ENCODE measurements around the gene ATP7A. TPM values are rescaled to one million over a fixed set of nuclear protein-coding genes. Genes with fewer than 3 reads are reported as not detected.
"Not testable (repeated sequence)": the region's sequence is repeated elsewhere in the genome, so short reads cannot be mapped to it uniquely, and the experiment has no call there.

The ATP7A gene
- total RNA-seq (12.4 and 14.8 TPM in 2 replicates), polyA plus RNA-seq (2.7 and 3.0 TPM in 2 replicates), polyA minus RNA-seq (4.5 and 8.0 TPM in 2 replicates)
- total RNA-seq (2013): 12.7 TPM

GRCh38 chrX:77910108-77910840 is at the start of gene ATP7A:
TSS of gene ATP7A (plus strand) at chrX:77910693. CDS start at chrX:77971642, 60,949 bp downstream.
- ChIA-PET POLR2A (interaction anchor here (0.5 to 2.6 kb wide), 4 partner anchors 11 to 114 kb away, joined by 3 to 10 read pairs (median 4); partner anchors contain the start of genes COX7B and MAGT1), CTCF (interaction anchor here (1.8 to 2.5 kb wide), 3 partner anchors 9 to 114 kb away, joined by 8 to 25 read pairs (median 11); partner anchors contain the start of gene COX7B)
- H3K9me3 ChIP-seq (ENCODE audit: control extremely low read depth in 1 of 3, control insufficient read depth in 2 of 3, insufficient read depth in 1 of 3, low read length in 2 of 3): no peaks in the 10 kb centered on the region
- intact Hi-C loops (cut with micrococcal nuclease): loop anchor here (1.0 to 10.0 kb wide), 7 partner anchors 11 to 1035 kb away; partner anchors contain the start of genes ATRX, COX7B, MAGT1 and P2RY10
- no peaks in the 10 kb centered on the region for H4K20me1 ChIP-seq (ENCODE audit: control insufficient read depth, insufficient read depth, low read length, poor library complexity, severe bottlenecking)
- Mint-ChIP-seq H3K4me3 (peak within 1 kb of the TSS; percentile 100), H3K9me3 (ENCODE audit: insufficient read depth) (no peaks in the 10 kb centered on the region), H3K4me1 (peaks cover 24% of the 10 kb centered on the region), H3K27ac (peak within 1 kb of the TSS; percentile 99), H3K27me3 (no peaks in the 10 kb centered on the region)
- H3K4me2 ChIP-seq (replicated peaks; ENCODE audit: low read depth, low read length, poor library complexity, severe bottlenecking): peak within 1 kb of the TSS; percentile 76
- H3K27me3 ChIP-seq (replicated peaks in 1 of 4; ENCODE audit: control extremely low read depth in 1 of 4, control insufficient read depth in 3 of 4, insufficient read depth in 4 of 4, low read length in 3 of 4): no peaks in the 10 kb centered on the region
- H3K27ac ChIP-seq (ENCODE audit: low read length in 2 of 2): peak within 1 kb of the TSS; percentile 83 to 88
- ATAC-seq (ENCODE audit: low read depth): peak; percentile 98
- WGBS (ENCODE audit: insufficient coverage): 5% methylated on average over 26 of the region's 36 CpGs
- H3K79me2 ChIP-seq (ENCODE audit: control insufficient read depth, insufficient read depth, low read length): peaks cover 30% of the 10 kb centered on the region
- DNase-seq: peak; percentile 92
- peak within 1 kb of the TSS; percentile 69 to 87 (median 81) for H3K4me3 ChIP-seq (ENCODE audit: control extremely low read depth in 1 of 5, extremely low read depth in 1 of 5, insufficient read depth in 1 of 5, low read depth in 2 of 5, low read length in 4 of 5)
- H2AFZ ChIP-seq (ENCODE audit: insufficient read depth, low read depth, low read length, poor library complexity, severe bottlenecking): peak within 1 kb of the TSS; percentile 79
- H3K9ac ChIP-seq (ENCODE audit: low read length): peak within 1 kb of the TSS; percentile 93
- TF ChIP-seq CTCF (IDR thresholded peaks at IDR 0.05) (peak; percentile 56), EZH2 (IDR thresholded peaks at IDR 0.05; ENCODE audit: borderline replicate concordance, insufficient read depth, low read depth, low read length, poor library complexity, severe bottlenecking) (no peak)
- peaks cover 6 to 18% of the 10 kb centered on the region in 2 donors for H3K4me1 ChIP-seq (ENCODE audit: control insufficient read depth in 2 of 2, insufficient read depth in 2 of 2, low read length in 2 of 2)
- no peaks in the 10 kb centered on the region for H3K36me3 ChIP-seq (replicated peaks in 1 of 2; ENCODE audit: control extremely low read depth in 1 of 2, control insufficient read depth in 1 of 2, extremely low read depth in 1 of 2, insufficient read depth in 2 of 2, low read length in 1 of 2)

- ChIA-PET POLR2A (no interaction called here), CTCF (no interaction called here)
- Mint-ChIP-seq H3K27me3 (no peaks in the 10 kb centered on the region), H3K9me3 (ENCODE audit: insufficient read depth) (no peaks in the 10 kb centered on the region), H3K4me3 (no peak overlapping the region), H3K4me1 (no peaks in the 10 kb centered on the region), H3K27ac (no peak overlapping the region)
- H3K4me1 ChIP-seq (ENCODE audit: control insufficient read depth in 2 of 2, insufficient read depth in 2 of 2, low read length in 2 of 2): no peaks in the 10 kb centered on the region
- no peak overlapping the region for H3K4me3 ChIP-seq (ENCODE audit: control extremely low read depth in 1 of 5, extremely low read depth in 1 of 5, insufficient read depth in 1 of 5, low read depth in 2 of 5, low read length in 4 of 5)
- no peak overlapping the region for H3K9ac ChIP-seq (ENCODE audit: low read length)
- peaks cover 5% of the 10 kb centered on the region for H3K79me2 ChIP-seq (ENCODE audit: control insufficient read depth, insufficient read depth, low read length)
- no CpG with 5 or more reads among the region's 8 CpGs for WGBS (ENCODE audit: insufficient coverage)
- H3K36me3 ChIP-seq (replicated peaks in 1 of 2; ENCODE audit: control extremely low read depth in 1 of 2, control insufficient read depth in 1 of 2, extremely low read depth in 1 of 2, insufficient read depth in 2 of 2, low read length in 1 of 2): peaks cover 0 to 11% of the 10 kb centered on the region in 2 experiments
- ATAC-seq (ENCODE audit: low read depth) (no peak), DNase-seq (no peak)
- intact Hi-C loops (cut with micrococcal nuclease): no loop called here
- no peaks in the 10 kb centered on the region for H3K27me3 ChIP-seq (replicated peaks in 1 of 4; ENCODE audit: control extremely low read depth in 1 of 4, control insufficient read depth in 3 of 4, insufficient read depth in 4 of 4, low read length in 3 of 4)
- H4K20me1 ChIP-seq (ENCODE audit: control insufficient read depth, insufficient read depth, low read length, poor library complexity, severe bottlenecking): no peaks in the 10 kb centered on the region
- H3K9me3 ChIP-seq (ENCODE audit: control extremely low read depth in 1 of 3, control insufficient read depth in 2 of 3, insufficient read depth in 1 of 3, low read length in 2 of 3): no peaks in the 10 kb centered on the region
- H3K27ac ChIP-seq (ENCODE audit: low read length in 2 of 2): no peak overlapping the region
- no peak overlapping the region for H3K4me2 ChIP-seq (replicated peaks; ENCODE audit: low read depth, low read length, poor library complexity, severe bottlenecking)
- no peak for TF ChIP-seq CTCF (IDR thresholded peaks at IDR 0.05)
- no peak for TF ChIP-seq EZH2 (IDR thresholded peaks at IDR 0.05; ENCODE audit: borderline replicate concordance, insufficient read depth, low read depth, low read length, poor library complexity, severe bottlenecking)
- no peak overlapping the region for H2AFZ ChIP-seq (ENCODE audit: insufficient read depth, low read depth, low read length, poor library complexity, severe bottlenecking)
These were observed 35.1 kb upstream of the ATP7A start for GRCh38 chrX:77875372-77875771.

- H3K27ac ChIP-seq (ENCODE audit: low read length in 2 of 2); H3K9ac ChIP-seq (ENCODE audit: low read length); H3K9me3 ChIP-seq (ENCODE audit: control extremely low read depth in 1 of 3, control insufficient read depth in 2 of 3, insufficient read depth in 1 of 3, low read length in 2 of 3); H3K27me3 ChIP-seq (replicated peaks in 1 of 4; ENCODE audit: control extremely low read depth in 1 of 4, control insufficient read depth in 3 of 4, insufficient read depth in 4 of 4, low read length in 3 of 4); CTCF ChIA-PET; H3K36me3 ChIP-seq (replicated peaks in 1 of 2; ENCODE audit: control extremely low read depth in 1 of 2, control insufficient read depth in 1 of 2, extremely low read depth in 1 of 2, insufficient read depth in 2 of 2, low read length in 1 of 2); H3K4me2 ChIP-seq (replicated peaks; ENCODE audit: low read depth, low read length, poor library complexity, severe bottlenecking); H3K4me1 Mint-ChIP-seq; H3K4me3 Mint-ChIP-seq; ATAC-seq (ENCODE audit: low read depth); H3K27ac Mint-ChIP-seq; H3K9me3 Mint-ChIP-seq (ENCODE audit: insufficient read depth); H2AFZ ChIP-seq (ENCODE audit: insufficient read depth, low read depth, low read length, poor library complexity, severe bottlenecking); H3K4me3 ChIP-seq (ENCODE audit: control extremely low read depth in 1 of 5, extremely low read depth in 1 of 5, insufficient read depth in 1 of 5, low read depth in 2 of 5, low read length in 4 of 5); H4K20me1 ChIP-seq (ENCODE audit: control insufficient read depth, insufficient read depth, low read length, poor library complexity, severe bottlenecking); H3K4me1 ChIP-seq (ENCODE audit: control insufficient read depth in 2 of 2, insufficient read depth in 2 of 2, low read length in 2 of 2); H3K27me3 Mint-ChIP-seq; intact Hi-C loops (cut with micrococcal nuclease); POLR2A ChIA-PET; DNase-seq: not testable (repeated sequence)
- WGBS (ENCODE audit: insufficient coverage): no CpG with 5 or more reads among the region's 4 CpGs
- H3K79me2 ChIP-seq (ENCODE audit: control insufficient read depth, insufficient read depth, low read length): peaks cover 16% of the 10 kb centered on the region
These were observed 29.1 kb upstream of the ATP7A start for GRCh38 chrX:77881418-77881817.

Data from B cell (primary cell).